ENCODE data around the gene NPL. TPM values are rescaled to one million over a fixed set of nuclear protein-coding genes. Genes with fewer than 3 reads are reported as not detected.

Gene NPL
- total and polyA plus RNA-seq, 9 of the 15 experiments (the other 6 are each of a cell fraction or from before 2014, with no cell fraction given), result 9.9 to 22.3 (median 14.2) TPM

DNA sequence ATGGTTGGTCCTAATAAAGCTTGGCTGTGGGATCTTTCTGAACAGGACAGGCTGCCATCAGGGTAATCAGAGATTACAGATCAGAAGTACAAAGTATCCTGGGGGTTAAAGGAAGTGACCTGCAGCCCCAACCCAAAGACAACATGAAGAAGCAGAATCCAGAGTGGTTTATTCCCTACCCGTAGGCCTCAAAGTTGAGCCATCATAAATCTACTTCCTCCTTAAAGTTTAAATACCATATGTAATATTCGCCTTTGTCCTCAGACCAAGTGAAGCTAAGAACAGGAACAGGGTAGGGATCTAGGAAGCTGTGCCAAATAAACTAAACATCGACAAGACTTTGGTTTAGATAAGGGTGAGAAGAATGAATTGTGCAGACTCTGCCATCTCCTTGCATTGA lies 33.6 kb downstream of the NPL start (continued):
- TF ChIP-seq, protein P1, sequence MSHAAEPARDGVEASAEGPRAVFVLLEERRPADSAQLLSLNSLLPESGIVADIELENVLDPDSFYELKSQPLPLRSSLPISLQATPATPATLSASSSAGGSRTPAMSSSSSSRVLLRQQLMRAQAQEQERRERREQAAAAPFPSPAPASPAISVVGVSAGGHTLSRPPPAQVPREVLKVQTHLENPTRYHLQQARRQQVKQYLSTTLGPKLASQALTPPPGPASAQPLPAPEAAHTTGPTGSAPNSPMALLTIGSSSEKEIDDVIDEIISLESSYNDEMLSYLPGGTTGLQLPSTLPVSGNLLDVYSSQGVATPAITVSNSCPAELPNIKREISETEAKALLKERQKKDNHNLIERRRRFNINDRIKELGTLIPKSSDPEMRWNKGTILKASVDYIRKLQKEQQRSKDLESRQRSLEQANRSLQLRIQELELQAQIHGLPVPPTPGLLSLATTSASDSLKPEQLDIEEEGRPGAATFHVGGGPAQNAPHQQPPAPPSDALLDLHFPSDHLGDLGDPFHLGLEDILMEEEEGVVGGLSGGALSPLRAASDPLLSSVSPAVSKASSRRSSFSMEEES (CRISPR knock-in tag; IDR thresholded peaks at IDR 0.05), result no peak
- TF ChIP-seq RREB1 (CRISPR knock-in tag; IDR thresholded peaks at IDR 0.05) (no peak), FOXP1 (CRISPR knock-in tag; IDR thresholded peaks at IDR 0.05) (no peak), ZNF589 (CRISPR knock-in tag; IDR thresholded peaks at IDR 0.05; ENCODE audit: low read depth) (no peak), CBX5 (IDR thresholded peaks at IDR 0.05; ENCODE audit: borderline replicate concordance, low read depth) (no peak), TCF7L2 (IDR thresholded peaks at IDR 0.05; ENCODE audit: low read depth, low read length) (no peak), MEIS2 (IDR thresholded peaks at IDR 0.05; ENCODE audit: partially characterized antibody) (no peak)
- TF ChIP-seq, protein P2, sequence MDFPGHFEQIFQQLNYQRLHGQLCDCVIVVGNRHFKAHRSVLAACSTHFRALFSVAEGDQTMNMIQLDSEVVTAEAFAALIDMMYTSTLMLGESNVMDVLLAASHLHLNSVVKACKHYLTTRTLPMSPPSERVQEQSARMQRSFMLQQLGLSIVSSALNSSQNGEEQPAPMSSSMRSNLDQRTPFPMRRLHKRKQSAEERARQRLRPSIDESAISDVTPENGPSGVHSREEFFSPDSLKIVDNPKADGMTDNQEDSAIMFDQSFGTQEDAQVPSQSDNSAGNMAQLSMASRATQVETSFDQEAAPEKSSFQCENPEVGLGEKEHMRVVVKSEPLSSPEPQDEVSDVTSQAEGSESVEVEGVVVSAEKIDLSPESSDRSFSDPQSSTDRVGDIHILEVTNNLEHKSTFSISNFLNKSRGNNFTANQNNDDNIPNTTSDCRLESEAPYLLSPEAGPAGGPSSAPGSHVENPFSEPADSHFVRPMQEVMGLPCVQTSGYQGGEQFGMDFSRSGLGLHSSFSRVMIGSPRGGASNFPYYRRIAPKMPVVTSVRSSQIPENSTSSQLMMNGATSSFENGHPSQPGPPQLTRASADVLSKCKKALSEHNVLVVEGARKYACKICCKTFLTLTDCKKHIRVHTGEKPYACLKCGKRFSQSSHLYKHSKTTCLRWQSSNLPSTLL (IDR thresholded peaks at IDR 0.05), result no peak

All from K562 (cell line).